AG08395 (cell line): ENCODE results near the gene SLC9A2.

Experiments
- DNase-seq: peaks from one replicate; pipeline ENCODE4 v3.0.0; 2012; ENCODE audit warnings: mixed read lengths, low spot score

Gene SLC9A2

GRCh38 chr2:102618452-102619413 is 620 bp upstream of the SLC9A2 start:
- no peak for DNase-seq

GRCh38 chr2:102620332-102620731 is 979 bp downstream of the SLC9A2 start:
- DNase-seq: no peak

- DNase-seq: no peak
Observed at GRCh38 chr2:102621630-102622029, 2.3 kb downstream of the SLC9A2 start.

GRCh38 chr2:102622646-102623045 is 3.3 kb downstream of the SLC9A2 start:
- no peak for DNase-seq

- no peak for DNase-seq
Observed at GRCh38 chr2:102630458-102630857, 11.1 kb downstream of the SLC9A2 start.

GRCh38 chr2:102632380-102633175 is 13.2 kb downstream of the SLC9A2 start:
- no peak for DNase-seq

GRCh38 chr2:102634831-102635241 is 15.5 kb downstream of the SLC9A2 start:
- DNase-seq: no peak

GRCh38 chr2:102635317-102635716 is 16.0 kb downstream of the SLC9A2 start:
- no peak for DNase-seq

GRCh38 chr2:102636283-102636907 is 17.0 kb downstream of the SLC9A2 start:
- DNase-seq: no peak

- no peak for DNase-seq
Observed at GRCh38 chr2:102637358-102637757, 18.0 kb downstream of the SLC9A2 start.

- DNase-seq: no peak
Observed at GRCh38 chr2:102639429-102639828, 20.1 kb downstream of the SLC9A2 start.

GRCh38 chr2:102652126-102652525 is 32.8 kb downstream of the SLC9A2 start:
- DNase-seq: no peak

- no peak for DNase-seq
Observed at GRCh38 chr2:102657770-102658169, 38.4 kb downstream of the SLC9A2 start.

- DNase-seq: no peak
Observed at GRCh38 chr2:102660070-102660469, 40.7 kb downstream of the SLC9A2 start.

GRCh38 chr2:102660574-102660973 is 41.2 kb downstream of the SLC9A2 start:
- DNase-seq: no peak

- no peak for DNase-seq
Observed at GRCh38 chr2:102661846-102662245, 42.5 kb downstream of the SLC9A2 start.

GRCh38 chr2:102662833-102663232 is 43.5 kb downstream of the SLC9A2 start:
- no peak for DNase-seq

GRCh38 chr2:102663381-102663780 is 44.0 kb downstream of the SLC9A2 start:
- DNase-seq: no peak

GRCh38 chr2:102664471-102664909 is 45.1 kb downstream of the SLC9A2 start:
- DNase-seq: no peak

- DNase-seq: no peak
Observed at GRCh38 chr2:102667072-102667471, 47.7 kb downstream of the SLC9A2 start.

- DNase-seq: no peak
Observed at GRCh38 chr2:102668171-102668570, 48.8 kb downstream of the SLC9A2 start.

GRCh38 chr2:102669401-102669800 is 50.0 kb downstream of the SLC9A2 start:
- no peak for DNase-seq
